Measurements from ENCODE around the gene FOXA1.

Gene FOXA1

DNA sequence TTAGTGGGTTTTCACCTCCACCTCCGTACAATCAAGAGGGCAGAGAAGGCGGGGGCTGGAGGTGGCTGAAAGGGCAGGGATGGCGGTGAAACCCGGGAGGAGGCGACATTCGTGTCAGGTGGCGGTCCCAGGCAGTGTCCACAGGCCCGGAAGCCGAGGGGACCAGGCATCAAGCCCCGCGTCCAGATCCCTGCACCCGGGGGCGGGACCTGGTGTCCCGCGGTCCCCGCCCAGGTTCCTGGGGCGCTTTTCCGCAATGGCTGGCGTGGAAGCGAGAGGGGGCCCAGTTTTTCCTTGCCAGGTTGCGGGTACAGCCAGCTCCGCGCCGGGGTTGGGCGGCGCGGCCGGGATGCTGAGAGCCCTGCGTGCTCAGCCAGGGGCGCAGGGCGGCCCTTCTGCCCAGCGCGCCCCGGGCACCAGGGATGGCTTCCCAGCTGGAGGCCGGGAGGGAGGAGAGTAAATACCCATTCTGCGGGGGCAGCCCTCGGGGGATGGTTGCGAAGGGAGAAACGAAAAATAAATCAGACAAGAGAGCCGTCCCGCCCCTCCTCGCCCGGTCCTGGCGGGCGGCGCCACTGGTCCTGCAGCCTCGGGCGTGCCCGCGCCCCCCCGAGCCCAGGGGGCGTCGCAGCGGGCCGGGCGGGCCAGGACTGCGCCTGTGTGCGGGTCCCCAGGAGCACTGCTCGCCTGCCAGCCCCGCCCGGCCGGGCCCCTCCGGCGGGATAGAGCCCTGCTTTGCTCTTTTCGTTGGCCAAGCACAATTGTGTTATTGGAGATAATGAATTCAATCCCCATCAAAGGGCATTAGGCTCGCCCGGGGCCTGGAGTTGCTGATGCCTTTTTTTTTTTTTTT is 11.5 kb downstream of the FOXA1 start (continued):
- no peak for TF ChIP-seq ZNF837 (tag by site-specific recombination; IDR thresholded peaks at IDR 0.05)
- TF ChIP-seq, protein P1, sequence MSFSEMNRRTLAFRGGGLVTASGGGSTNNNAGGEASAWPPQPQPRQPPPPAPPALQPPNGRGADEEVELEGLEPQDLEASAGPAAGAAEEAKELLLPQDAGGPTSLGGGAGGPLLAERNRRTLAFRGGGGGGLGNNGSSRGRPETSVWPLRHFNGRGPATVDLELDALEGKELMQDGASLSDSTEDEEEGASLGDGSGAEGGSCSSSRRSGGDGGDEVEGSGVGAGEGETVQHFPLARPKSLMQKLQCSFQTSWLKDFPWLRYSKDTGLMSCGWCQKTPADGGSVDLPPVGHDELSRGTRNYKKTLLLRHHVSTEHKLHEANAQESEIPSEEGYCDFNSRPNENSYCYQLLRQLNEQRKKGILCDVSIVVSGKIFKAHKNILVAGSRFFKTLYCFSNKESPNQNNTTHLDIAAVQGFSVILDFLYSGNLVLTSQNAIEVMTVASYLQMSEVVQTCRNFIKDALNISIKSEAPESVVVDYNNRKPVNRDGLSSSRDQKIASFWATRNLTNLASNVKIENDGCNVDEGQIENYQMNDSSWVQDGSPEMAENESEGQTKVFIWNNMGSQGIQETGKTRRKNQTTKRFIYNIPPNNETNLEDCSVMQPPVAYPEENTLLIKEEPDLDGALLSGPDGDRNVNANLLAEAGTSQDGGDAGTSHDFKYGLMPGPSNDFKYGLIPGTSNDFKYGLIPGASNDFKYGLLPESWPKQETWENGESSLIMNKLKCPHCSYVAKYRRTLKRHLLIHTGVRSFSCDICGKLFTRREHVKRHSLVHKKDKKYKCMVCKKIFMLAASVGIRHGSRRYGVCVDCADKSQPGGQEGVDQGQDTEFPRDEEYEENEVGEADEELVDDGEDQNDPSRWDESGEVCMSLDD (tag by site-specific recombination; IDR thresholded peaks at IDR 0.05), result peak; percentile 64; the same call in 1 of the 2 replicates
- TF ChIP-seq, protein P2, sequence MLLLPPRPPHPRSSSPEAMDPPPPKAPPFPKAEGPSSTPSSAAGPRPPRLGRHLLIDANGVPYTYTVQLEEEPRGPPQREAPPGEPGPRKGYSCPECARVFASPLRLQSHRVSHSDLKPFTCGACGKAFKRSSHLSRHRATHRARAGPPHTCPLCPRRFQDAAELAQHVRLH (tag by site-specific recombination; IDR thresholded peaks at IDR 0.05), result no peak
- no peak for TF ChIP-seq ZBTB1 (tag by site-specific recombination; IDR thresholded peaks at IDR 0.05)
- TF ChIP-seq ZNF10 (tag by site-specific recombination; IDR thresholded peaks at IDR 0.05), result no peak
- no peak for TF ChIP-seq ZNF37A (tag by site-specific recombination; IDR thresholded peaks at IDR 0.05)
- TF ChIP-seq, protein P3, sequence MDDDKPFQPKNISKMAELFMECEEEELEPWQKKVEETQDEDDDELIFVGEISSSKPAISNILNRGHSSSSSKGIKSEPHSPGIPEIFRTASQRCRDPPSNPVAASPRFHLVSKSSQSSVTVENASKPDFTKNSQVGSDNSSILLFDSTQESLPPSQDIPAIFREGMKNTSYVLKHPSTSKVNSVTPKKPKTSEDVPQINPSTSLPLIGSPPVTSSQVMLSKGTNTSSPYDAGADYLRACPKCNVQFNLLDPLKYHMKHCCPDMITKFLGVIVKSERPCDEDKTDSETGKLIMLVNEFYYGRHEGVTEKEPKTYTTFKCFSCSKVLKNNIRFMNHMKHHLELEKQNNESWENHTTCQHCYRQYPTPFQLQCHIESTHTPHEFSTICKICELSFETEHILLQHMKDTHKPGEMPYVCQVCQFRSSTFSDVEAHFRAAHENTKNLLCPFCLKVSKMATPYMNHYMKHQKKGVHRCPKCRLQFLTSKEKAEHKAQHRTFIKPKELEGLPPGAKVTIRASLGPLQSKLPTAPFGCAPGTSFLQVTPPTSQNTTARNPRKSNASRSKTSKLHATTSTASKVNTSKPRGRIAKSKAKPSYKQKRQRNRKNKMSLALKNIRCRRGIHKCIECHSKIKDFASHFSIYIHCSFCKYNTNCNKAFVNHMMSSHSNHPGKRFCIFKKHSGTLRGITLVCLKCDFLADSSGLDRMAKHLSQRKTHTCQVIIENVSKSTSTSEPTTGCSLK (tag by site-specific recombination; IDR thresholded peaks at IDR 0.05), result no peak
- TF ChIP-seq ZFP69B (tag by site-specific recombination; IDR thresholded peaks at IDR 0.05), result 0 out of 2 replicates have a peak, but pooled peaks have one; percentile 14
- TF ChIP-seq ZNF48 (tag by site-specific recombination; IDR thresholded peaks at IDR 0.05), result no peak
- no peak for TF ChIP-seq ZNF530 (tag by site-specific recombination; IDR thresholded peaks at IDR 0.05; ENCODE audit: low read depth)
- TF ChIP-seq, protein P4, sequence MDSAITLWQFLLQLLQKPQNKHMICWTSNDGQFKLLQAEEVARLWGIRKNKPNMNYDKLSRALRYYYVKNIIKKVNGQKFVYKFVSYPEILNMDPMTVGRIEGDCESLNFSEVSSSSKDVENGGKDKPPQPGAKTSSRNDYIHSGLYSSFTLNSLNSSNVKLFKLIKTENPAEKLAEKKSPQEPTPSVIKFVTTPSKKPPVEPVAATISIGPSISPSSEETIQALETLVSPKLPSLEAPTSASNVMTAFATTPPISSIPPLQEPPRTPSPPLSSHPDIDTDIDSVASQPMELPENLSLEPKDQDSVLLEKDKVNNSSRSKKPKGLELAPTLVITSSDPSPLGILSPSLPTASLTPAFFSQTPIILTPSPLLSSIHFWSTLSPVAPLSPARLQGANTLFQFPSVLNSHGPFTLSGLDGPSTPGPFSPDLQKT (IDR thresholded peaks at IDR 0.05; ENCODE audit: borderline replicate concordance, low read depth, low read length), result no peak
- no peak for TF ChIP-seq ZNF571 (tag by site-specific recombination; IDR thresholded peaks at IDR 0.05)
- no peak for TF ChIP-seq ZNF677 (tag by site-specific recombination; IDR thresholded peaks at IDR 0.05)
- TF ChIP-seq, protein P5, sequence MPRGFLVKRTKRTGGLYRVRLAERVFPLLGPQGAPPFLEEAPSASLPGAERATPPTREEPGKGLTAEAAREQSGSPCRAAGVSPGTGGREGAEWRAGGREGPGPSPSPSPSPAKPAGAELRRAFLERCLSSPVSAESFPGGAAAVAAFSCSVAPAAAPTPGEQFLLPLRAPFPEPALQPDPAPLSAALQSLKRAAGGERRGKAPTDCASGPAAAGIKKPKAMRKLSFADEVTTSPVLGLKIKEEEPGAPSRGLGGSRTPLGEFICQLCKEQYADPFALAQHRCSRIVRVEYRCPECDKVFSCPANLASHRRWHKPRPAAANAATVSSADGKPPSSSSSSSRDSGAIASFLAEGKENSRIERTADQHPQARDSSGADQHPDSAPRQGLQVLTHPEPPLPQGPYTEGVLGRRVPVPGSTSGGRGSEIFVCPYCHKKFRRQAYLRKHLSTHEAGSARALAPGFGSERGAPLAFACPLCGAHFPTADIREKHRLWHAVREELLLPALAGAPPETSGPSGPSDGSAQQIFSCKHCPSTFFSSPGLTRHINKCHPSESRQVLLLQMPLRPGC (tag by site-specific recombination; IDR thresholded peaks at IDR 0.05), result no peak
- peak; percentile 62; the same call in 1 of the 2 replicates for TF ChIP-seq ZNF324 (tag by site-specific recombination; IDR thresholded peaks at IDR 0.05)
- TF ChIP-seq ZNF350 (tag by site-specific recombination; IDR thresholded peaks at IDR 0.05), result no peak
- no peak for TF ChIP-seq ZNF16 (tag by site-specific recombination; IDR thresholded peaks at IDR 0.05; ENCODE audit: low read depth)
- TF ChIP-seq ZFP37 (tag by site-specific recombination; IDR thresholded peaks at IDR 0.05), result no peak
- TF ChIP-seq SALL2 (tag by site-specific recombination; IDR thresholded peaks at IDR 0.05; ENCODE audit: borderline replicate concordance), result no peak
- no peak for TF ChIP-seq ZBTB21 (tag by site-specific recombination; IDR thresholded peaks at IDR 0.05)
- TF ChIP-seq ZNF121 (tag by site-specific recombination; IDR thresholded peaks at IDR 0.05), result no peak; the same call in 1 of the 2 replicates
- TF ChIP-seq, protein P6, sequence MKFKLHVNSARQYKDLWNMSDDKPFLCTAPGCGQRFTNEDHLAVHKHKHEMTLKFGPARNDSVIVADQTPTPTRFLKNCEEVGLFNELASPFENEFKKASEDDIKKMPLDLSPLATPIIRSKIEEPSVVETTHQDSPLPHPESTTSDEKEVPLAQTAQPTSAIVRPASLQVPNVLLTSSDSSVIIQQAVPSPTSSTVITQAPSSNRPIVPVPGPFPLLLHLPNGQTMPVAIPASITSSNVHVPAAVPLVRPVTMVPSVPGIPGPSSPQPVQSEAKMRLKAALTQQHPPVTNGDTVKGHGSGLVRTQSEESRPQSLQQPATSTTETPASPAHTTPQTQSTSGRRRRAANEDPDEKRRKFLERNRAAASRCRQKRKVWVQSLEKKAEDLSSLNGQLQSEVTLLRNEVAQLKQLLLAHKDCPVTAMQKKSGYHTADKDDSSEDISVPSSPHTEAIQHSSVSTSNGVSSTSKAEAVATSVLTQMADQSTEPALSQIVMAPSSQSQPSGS (tag by site-specific recombination; IDR thresholded peaks at IDR 0.05; ENCODE audit: low read depth), result no peak
- TF ChIP-seq, protein P7, sequence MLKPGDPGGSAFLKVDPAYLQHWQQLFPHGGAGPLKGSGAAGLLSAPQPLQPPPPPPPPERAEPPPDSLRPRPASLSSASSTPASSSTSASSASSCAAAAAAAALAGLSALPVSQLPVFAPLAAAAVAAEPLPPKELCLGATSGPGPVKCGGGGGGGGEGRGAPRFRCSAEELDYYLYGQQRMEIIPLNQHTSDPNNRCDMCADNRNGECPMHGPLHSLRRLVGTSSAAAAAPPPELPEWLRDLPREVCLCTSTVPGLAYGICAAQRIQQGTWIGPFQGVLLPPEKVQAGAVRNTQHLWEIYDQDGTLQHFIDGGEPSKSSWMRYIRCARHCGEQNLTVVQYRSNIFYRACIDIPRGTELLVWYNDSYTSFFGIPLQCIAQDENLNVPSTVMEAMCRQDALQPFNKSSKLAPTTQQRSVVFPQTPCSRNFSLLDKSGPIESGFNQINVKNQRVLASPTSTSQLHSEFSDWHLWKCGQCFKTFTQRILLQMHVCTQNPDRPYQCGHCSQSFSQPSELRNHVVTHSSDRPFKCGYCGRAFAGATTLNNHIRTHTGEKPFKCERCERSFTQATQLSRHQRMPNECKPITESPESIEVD (tag by site-specific recombination; IDR thresholded peaks at IDR 0.05), result no peak
- no peak for TF ChIP-seq ZNF292 (tag by site-specific recombination; IDR thresholded peaks at IDR 0.05; ENCODE audit: borderline replicate concordance, low read depth)
- TF ChIP-seq, protein P8, sequence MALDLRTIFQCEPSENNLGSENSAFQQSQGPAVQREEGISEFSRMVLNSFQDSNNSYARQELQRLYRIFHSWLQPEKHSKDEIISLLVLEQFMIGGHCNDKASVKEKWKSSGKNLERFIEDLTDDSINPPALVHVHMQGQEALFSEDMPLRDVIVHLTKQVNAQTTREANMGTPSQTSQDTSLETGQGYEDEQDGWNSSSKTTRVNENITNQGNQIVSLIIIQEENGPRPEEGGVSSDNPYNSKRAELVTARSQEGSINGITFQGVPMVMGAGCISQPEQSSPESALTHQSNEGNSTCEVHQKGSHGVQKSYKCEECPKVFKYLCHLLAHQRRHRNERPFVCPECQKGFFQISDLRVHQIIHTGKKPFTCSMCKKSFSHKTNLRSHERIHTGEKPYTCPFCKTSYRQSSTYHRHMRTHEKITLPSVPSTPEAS (tag by site-specific recombination; IDR thresholded peaks at IDR 0.05), result peak; percentile 93
- no peak for TF ChIP-seq HOXD13 (CRISPR knock-in tag; IDR thresholded peaks at IDR 0.05; ENCODE audit: borderline replicate concordance)
- TF ChIP-seq FEZF1 (tag by site-specific recombination; IDR thresholded peaks at IDR 0.05), result peak; percentile 76
